DMS 273 treated with DMSO at 0.1 percent for 48 hours (cell line): ENCODE results near the gene ARSI.

Experiments
- DNase-seq: peaks from one replicate; lab custom pipeline; 2025; lab: John Stamatoyannopoulos, UW

ARSI gene

DNA sequence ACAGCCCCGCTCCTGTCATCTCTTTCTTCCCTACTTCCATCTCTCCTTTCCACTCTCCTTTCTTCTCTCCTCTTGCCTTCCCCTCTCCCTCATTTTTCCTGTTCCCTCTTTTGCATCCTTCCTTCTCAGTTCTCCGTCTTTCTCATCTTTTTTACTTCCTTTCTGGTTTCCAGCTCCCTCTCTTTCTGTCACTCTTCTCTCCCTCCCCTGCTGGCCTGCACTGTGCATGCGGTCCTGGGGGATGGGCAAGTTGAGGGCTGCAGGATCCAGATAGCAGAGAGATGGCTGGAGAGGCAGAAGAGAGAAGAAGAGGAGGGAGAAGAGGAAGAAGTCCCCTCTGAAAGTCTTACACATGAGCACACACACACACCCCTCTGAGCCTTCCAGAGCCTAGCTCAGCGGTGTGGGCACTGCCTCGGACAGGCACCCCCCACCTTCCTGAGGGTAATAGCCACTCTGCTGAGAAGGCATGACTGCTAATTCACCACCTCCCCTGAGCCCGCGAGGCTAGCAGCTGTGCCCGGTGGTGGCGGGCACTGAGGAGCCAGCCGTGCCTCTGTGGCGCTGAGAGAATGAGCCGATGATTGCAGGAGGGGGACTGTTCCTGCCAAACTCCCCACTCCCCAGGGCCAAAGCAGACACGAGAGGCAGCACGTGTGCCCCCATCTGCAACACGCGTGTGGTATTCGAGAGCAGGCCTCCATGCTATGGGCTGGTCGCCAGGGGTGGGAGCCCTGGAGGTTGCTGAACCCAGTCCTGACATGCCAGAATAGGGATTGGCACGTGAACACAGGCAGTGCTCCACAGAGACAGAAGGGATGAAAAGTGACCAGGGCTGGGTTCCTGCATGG is 9.4 kb downstream of the ARSI start:
- DNase-seq = no peak

DNA sequence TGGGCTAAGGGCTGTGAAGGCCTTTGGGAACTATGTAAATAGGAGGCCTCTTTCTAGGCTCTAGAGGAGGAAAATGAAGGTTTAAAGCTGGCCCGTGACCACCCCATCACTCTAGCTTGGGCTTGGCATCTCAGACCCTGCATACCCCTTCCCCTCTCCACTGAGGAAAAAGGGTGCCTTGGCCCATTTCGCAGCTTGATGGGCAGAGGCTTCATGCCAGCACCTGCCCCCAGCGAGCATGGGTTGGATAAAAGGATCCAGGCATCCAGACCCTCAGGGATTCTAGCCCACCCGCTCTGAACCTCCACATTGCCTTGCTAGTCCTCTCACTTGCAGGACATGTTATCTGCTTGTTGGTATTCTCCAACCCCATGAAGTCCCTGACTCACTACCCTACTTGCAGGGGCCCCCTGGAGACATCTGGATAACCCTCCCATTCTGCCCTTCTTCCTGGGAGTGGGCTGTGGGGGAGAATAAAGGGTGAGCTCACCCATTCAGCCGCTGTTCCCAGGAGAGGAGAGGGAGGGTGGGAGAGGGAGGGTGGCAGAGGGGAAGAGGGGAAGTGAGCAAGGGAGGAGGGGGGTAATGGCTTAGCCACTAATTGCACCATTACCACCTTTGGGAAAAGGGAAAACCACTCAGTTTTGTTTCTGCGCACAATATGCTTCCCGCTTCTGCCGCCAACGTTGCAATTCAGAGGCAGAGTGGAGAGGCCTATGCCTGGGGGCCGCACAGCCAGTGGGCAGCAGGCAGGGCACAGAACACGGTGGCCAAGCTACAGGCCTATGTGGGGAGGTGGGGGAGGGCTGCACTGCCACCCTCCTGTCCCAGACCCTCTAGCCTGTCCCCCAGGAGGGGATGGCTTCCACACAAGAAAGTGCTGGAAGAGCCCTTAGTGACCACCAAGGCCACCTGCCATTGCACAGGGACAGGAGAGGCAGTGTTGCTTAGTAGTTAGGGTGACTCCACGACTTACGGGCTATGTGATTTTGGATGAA is 11.0 kb downstream of the ARSI start:
- DNase-seq = no peak

DNA sequence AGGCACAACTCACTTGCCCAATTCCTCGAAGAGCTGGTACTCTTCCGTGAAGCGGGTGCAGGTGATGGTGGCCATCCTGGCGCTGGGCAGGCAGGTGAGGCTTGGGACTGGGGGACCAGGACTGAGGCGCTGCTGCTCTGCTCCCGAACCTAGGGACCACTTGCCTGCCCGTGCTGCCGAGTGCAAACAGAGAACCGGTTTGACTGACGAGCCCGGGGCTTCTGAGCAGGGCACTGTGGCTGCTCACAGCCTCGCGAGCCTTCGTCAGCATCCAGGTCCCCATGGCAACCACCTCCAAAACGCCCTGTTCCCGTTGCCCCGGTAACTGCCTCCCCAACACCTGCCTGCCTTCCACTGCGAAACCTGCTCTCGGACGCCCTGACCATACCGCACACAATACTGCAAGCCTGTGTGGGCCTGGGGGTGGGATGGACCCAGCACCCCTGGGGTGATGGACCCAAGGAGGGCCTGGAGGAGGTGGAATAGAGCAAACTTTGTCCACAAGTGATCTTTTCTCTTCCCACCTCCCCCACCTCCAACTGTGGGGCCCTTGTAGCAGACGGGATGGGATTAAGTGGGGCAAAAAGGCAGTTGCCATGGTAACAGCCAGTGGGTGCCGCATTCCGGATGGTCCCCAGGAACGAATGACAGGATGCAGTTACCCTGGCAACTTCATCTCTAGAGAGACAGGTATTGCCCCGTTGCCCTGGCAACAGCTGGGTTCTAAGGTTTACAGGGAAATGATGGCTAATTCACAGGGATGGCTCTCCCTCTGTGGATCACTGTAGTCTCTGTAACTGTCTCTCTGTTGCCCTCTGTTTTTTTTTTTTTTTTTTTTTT is 12.9 kb downstream of the ARSI start, which contains the start of gene CAMK2A:
TSS of gene CAMK2A (minus strand) at position 223 of the 840 bp plus-strand sequence. CDS start at position 75, 148 bp downstream.
- no peak for DNase-seq

DNA sequence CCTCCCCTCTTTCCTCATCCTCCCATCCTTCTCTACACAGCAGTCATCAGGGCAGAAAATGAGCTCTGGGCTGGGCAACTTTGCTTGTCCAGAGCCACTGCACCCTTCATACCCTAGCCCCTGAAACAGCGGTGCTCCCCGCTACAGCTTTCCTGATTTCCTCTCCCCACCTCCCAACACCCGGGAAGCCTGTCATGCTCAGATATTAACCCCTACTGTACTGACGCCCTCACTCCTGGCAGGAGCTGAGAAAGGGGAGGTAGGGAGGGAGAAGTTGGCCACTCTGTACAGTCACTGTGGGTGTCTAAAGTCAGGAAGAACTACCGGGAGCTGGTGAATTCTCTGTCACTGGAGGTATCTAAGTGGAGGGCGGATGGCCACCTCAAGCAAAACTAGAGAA is 13.9 kb downstream of the ARSI start:
- DNase-seq = no peak

DNA sequence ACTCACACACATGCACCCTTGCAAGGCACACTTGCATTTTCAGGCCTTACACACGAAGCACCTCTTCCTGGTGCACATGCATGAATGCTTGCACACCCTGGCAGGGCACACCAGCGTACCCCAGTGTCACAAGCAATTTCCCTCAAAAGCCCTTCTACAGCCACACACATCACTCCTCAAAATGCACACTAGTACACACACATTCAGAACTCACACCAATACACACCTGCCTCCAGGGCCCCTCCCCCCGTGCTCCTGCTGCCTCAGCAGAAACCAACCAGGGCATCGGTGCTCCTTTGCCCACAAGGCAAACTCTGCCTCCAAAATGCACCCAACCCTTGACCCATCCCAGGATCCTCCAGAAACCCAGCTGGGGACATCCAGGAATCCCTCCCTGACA is 14.3 kb downstream of the ARSI start:
- no peak for DNase-seq

DNA sequence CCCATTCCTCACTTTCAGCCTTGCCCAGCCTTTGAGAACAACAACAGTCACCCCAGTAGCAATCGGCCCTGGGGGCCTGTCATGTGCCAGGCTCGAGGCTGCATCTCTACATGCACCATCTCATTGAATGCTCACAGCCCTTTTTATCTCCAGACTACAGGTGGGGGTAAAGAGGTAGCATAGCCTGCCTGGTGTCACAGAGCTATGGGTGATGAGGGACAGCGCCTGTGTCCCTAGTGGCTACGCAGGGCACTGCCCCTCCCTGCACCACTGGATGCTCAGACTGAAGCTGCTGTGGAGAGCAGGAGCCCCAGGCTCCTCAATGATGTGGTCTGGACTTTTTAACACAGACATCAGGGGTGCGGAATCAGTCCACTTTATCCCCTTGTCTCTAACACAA is 15.9 kb downstream of the ARSI start:
- DNase-seq = no peak

DNA sequence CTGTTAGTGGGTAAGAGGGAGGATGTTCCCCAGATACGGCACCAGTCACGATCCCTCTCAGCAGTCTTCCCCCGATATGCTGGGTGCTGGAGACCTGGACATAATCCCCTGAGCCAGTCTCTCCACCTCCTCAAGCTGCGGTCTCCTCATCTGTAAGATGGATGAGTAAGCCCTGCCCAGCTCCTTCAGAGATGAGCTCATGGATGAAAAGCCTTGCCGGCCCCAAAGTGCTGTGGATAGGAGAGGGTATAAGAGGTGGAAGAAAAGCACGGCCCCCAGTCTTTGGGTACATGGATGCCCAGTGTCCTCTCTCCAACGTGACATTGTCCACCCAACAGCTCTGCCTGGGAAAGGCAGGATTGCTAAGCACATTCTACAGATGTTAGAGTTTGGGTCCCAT is 17.6 kb downstream of the ARSI start:
- DNase-seq = no peak

DNA sequence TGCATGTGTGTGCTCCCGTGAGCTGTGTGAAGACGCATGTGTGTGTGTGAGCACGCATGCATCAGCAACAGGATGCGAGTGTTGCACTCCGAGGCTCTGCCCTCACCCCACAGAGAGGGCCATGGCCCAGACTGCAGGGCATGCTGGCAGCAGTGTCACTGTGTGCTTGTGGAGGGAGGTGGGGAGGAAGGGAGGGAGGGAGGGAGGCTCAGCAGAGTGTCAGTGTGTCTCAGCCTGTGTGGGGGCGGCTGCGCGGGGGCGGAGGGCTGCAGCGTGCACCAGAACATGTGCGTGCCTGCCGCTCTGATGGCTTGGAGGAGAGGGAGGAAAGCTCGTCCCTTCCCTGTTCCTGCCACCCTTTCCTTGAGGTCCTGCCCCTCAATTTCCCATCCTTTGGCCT is 18.4 kb downstream of the ARSI start:
- no peak for DNase-seq

DNA sequence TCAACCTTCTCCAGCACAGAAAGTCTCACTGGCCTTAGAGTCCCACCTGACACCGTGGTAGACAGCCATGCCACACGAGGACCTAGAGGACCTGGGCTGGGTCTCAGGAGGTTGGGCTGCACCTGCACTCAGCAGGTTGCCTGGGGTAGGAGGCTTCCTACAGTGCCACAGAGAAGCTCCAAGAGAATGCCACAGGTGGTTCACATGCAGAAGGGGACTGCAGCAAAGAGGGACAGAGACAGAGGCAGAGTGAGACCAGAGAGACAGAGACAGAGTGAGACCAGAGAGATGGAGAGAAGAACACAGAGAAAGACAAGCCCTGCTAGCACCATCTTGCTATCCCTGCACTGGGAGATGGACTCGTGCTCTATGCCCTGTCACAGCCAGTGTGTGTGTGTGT is 18.8 kb downstream of the ARSI start:
- DNase-seq = no peak

DNA sequence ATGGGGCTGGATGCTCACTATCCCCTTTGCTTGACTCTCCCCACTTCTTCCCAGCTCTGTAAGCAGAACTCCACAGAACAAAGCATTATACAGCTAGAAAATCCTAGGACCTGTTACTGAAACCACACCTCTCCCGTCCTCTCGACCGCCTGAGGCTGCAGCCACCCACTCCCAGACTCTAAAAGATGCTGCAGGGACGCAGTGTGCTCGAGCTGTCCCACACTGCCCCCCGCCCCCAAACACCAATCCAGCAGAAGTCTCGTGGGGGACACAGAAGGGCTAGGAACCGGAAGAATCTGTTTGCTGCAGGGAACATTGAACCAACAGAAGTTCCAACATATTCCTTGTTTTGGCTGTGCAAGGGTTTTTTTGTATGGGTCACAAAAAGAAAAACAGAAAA is 20.7 kb downstream of the ARSI start:
- no peak for DNase-seq

DNA sequence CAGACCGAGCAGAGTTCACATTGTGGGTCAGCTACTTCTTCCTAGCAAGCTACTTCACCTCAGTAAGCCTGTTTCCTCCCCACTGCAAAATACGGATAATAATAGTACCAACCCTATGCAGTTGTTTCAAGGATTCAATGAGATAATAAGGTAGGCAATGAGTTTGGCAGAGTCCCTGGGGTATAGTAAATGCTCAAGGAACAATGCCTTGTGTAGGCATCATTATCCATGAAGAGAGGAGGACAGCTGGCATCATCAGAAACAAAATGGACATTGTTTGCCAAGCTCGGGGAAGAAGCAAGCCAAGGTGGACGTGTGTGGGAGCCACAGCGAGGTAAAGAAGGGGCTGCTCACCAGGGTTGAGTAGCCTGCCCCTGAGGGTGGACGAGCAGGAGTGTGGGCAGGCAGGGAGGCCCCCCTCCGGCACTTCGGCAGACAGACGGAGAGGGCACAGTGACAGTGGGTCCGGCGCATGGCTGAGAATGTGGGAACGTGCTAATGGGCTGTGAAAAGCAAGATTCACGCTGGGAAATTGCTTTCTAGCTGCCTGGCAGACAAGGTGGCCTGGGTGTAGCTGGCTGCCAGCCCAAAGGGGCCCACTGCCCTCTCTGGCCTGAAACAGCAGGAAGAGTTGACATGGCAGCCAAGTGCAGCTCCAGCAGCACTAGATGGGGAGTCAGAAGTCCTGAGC is 23.2 kb downstream of the ARSI start:
- no peak for DNase-seq

DNA sequence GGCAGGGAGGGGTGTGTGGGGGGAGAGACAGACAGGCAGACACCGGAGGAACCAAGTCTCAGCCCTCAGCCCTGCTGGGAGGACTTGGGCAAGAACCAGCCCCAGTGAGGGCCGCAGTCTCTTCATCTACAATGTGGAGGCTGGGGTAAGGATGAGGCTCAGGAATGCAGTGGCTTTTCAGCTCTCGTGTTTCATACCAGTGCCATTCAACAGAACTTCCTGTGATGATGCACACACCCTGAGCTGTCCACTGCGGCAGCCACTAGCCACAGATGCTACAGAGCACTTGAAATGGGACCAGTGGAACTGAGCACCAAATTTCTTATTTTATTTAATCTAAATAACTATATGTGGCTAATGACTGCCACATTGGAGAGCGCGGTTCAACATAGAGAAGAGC is 23.8 kb downstream of the ARSI start:
- no peak for DNase-seq

DNA sequence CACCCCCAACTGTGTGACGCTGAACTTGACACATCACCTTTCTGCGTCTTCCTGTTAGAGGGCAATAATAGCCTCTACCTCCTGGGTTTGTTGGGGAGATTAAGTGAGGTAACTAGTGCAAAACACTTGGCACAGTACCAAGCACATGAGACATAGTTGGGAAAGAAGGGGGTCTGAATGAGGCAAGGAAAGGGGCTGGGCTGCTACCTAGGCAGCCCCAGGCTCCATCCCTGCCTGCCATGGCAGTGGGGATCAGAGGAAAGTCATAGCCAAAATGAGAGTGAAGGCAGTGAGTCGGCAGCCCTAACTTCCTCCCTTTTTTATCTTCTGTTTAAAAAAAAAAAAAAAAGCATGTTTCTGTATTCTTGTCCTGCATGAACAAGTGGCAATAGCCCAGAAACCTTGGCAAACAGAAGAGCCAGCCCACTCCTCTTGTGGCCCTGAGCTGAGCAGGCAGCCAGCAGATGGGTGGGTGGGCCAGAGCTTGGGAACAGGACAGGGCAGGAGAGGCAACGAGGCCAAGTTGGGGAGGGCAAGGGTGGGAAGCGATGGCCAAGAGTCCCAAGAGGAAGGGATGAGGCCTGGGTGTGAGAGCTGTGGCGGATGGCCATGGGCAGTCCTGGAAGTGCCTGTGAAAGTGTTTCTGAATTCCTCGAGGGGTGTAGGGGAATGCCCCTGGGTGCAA is 24.5 kb downstream of the ARSI start:
- no peak for DNase-seq

DNA sequence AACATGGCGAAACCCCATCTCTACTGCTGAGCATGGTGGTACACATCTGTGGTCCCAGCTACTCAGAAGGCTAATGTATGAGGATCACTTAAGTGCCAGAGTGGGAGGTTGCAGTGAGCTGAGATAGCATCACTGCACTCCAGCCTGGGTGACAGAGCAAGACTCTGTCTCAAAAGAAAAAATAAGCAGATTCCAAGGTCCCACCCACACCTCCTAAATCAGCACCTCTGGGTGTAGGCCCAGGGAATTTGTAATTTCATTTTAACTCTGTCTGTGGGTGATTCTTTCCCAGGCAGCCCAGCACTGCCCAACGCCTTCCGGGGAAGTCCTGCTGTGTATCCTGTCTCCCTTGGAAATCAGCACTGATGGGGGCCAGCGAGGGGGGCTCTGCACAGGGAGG is 25.7 kb downstream of the ARSI start:
- no peak for DNase-seq

DNA sequence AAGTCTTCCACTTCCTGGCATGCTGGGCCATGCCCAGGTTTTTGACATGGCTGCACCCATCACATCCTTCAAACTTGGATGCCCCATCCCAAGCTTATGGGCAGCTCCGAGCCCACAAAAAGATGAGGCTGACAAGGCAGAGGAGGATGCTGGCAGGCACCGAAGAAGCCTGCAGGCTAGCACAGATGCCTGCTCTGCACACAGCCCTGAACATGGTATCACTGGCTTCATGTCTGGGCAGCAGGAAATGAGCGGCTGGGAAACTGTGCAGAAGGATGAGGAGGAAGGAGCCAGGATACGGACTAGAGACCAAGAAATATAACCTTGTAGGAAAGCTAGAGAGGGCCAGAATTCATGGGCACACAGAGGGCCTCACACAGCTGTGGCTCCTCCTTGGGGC is 27.9 kb downstream of the ARSI start:
- no peak for DNase-seq

DNA sequence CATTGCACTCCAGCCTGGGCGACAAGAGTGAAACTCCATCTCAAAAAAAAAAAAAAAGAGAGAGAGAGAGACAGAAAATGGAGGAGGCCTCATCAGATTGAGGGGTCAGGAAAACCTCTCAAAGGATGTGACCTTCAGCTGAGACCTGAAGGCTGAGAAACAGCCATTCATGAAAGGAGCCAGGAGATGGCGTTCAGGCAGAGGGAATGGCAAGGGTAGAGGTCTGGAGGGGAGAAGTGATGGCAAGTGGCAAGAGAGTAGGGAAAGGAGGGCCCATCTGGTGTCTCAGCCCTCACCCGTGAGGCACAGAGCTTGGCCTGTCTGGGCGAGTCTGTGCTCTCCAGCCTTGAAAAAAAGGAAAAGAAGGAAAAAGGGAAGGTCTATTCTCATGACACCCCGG is 30.2 kb downstream of the ARSI start:
- DNase-seq = peak; percentile 87

DNA sequence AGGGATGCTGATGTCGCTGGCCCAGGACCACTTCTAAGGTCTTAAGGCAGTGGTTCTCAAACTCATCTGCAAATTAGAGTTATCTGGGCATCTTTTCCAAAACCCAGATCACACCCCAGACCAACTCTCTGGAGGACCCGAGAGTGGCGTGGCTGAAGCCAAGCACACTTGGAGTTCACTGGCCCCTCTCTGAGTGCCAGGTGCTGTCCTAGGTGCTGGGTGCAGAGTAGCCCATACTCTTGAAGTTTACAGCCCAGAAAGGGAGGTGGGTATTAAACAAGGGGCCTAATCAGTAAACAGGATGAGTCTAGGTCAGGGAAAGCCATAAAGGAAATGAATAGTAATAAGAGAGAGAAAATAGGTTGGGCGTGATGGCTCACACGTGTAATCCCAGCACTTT is 30.8 kb downstream of the ARSI start:
- DNase-seq = no peak

DNA sequence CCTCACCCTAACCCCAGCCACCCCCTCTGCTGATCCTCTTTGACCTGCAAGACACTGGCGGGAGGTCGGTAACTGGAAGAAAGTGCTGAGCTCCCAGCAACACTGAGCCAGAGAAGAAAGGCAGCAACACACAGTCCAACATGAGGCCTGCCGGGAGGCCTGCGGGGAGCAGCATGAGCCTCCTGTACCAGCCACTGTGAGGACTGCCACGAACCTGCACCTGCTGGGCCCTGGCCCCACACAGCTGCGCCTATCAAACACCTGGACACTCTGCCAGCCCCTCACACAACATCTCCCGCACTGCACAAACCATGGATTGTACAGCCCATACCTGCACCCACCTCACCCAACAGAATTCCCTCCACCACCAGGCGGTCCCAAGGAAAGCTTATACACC is 31.4 kb downstream of the ARSI start:
- DNase-seq = no peak

DNA sequence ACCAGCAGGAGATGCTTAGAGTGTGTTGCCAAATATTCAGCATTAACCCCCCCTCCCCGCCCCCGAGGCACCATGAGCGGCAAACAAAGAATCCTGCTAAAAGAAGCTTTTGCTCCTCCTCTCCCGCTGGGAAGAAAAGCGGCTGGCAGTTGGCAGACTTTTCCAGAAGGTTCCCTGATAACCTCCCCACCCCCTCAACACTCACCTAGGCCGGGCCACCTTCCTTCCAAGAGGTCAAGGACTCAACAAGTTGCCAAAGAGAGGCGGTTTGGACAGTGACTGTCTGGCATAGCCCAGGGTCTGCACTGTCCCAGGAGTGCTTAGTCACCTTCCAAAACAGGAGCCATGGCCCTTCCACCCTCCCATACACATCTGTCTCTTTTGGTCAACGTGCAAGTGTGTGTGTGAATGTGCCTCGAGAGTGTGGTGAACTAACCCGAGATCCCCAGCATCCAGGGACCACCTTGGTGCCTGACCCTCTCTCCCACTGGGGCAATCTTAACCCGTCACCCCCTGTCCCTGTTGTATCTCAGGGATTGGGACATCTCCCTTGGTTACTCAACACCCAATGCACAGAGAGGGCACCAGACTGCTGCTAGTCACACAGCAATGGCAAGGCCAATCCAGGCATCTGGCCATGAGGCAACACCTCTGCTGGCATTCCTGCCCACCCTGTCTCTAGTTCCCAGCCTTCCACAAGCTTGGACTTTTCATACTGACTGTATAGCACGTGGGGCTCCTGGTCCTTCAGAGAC is 32.0 kb downstream of the ARSI start:
- no peak for DNase-seq

DNA sequence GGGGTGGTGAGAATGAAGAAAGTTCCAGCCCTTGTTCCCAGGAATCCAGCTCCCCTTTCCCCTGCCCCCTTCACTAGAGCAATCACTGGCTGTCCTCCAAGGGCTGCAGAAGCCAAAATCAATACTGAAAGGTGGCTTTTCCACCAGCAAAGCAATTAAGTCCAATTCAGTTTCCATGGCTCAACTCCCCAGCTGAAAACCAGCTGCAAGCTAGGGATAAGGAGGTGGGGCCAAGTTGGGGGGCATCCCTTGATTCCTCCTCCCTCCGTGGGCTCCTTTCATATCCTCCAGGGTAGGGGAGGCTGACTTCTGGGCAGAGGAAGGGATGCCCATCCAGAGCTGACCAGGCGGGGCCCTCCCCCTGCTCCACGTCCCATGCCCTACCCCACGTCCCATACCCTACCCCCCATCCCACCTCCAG is 35.8 kb downstream of the ARSI start:
- no peak for DNase-seq
